OCI-LY7 (cell line): ENCODE results near the gene SLMAP.

ENCODE experiments used
- CTCF ChIP-seq: fragments of 200-600 bp; sonication (generic); conservative IDR thresholded peaks from 2 replicates; pipeline ENCODE4 v1.5.1; 2014; ENCODE audit warnings: mild to moderate bottlenecking, antibody characterized with exemption, low read length, moderate library complexity, mixed read lengths
- EZH2phosphoT487 ChIP-seq: fragments of 200-600 bp; sonication (generic); IDR thresholded peaks from 2 replicates; pipeline ENCODE4 v1.6.1; 2018; ENCODE audit warnings: low read depth, borderline replicate concordance, mild to moderate bottlenecking, mixed run types, antibody characterized with exemption, low read length, moderate library complexity, mixed read lengths

- TF ChIP-seq CTCF, result peak; percentile 68
- TF ChIP-seq EZH2phosphoT487, result no peak
Observed at GRCh38 chr3:57826245-57826951, 70.3 kb downstream of the SLMAP start.
